ENCODE results near the gene PGM5. TPM values are rescaled to one million over a fixed set of nuclear protein-coding genes. Genes with fewer than 3 reads are reported as not detected.

Gene PGM5
- total and polyA plus RNA-seq, 2 of the 4 experiments (the other 2 are of a cell fraction) = 8.3 to 14.7 TPM

DNA sequence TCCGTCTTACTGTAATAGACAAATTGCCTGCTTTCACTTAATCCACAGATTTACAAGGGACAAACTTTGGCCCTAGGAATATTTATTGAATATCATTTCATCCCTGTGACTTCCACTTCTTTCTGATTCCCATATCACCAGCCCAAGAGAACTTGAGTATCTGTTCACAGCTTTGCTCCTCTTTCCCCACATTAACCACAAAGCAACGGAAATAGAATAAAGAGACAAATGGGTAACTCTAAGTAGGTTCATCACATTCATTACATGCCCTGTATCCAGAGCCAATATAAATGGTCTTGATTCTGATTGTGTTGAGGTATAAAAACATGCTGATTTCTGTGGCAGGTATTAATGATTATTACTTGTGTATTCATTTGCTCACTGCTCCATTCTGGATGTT lies 142.4 kb downstream of the PGM5 start:
- ChIA-PET CTCF (no interaction called here), POLR2A (ENCODE audit: unreplicated experiment) (no interaction called here)
- TF ChIP-seq RCOR1 (IDR thresholded peaks at IDR 0.05; ENCODE audit: insufficient replicate concordance, low read length) (no peak), MAFK (IDR thresholded peaks at IDR 0.05; ENCODE audit: low read depth, low read length) (no peak), BHLHE40 (IDR thresholded peaks at IDR 0.05; ENCODE audit: low read depth, low read length) (no peak)
- Histone ChIP-seq H4K91ac (ENCODE audit: insufficient read depth, low read depth, low read length) (no peak overlapping the region; the same call in 1 of the 2 replicates), H3K9ac (ENCODE audit: low read depth, low read length) (no peak overlapping the region), H2AK5ac (ENCODE audit: low read depth, low read length) (no peak overlapping the region), H3K9me3 (ENCODE audit: control insufficient read depth, insufficient read depth, low read length) (no peaks in the 10 kb centered on the region), H2BK120ac (ENCODE audit: low read depth, low read length) (no peak overlapping the region), H3K27me3 (ENCODE audit: control insufficient read depth, insufficient read depth, low read length) (no peaks in the 10 kb centered on the region), H3K4me2 (ENCODE audit: low read depth, low read length) (no peak overlapping the region), H4K5ac (ENCODE audit: low read depth, low read length) (no peak overlapping the region), H3K14ac (replicated peaks; ENCODE audit: low read depth, low read length) (no peak overlapping the region), H2AFZ (replicated peaks; ENCODE audit: low read length, poor library complexity) (no peak overlapping the region), H4K8ac (ENCODE audit: low read depth in 2 of 2, low read length in 2 of 2) (no peak overlapping the region), H3K36me3 (ENCODE audit: control insufficient read depth, insufficient read depth, low read length) (no peaks in the 10 kb centered on the region), H3K56ac (ENCODE audit: extremely low read depth, insufficient read depth, low read length) (no peak overlapping the region), H4K20me1 (ENCODE audit: insufficient read depth, low read length) (no peaks in the 10 kb centered on the region), H3K23ac (ENCODE audit: low read depth, low read length) (no peak overlapping the region), H2AK9ac (replicated peaks; ENCODE audit: low read depth, low read length, poor library complexity) (no peak overlapping the region), H2BK15ac (ENCODE audit: low read depth, low read length) (0 out of 3 replicates have a peak overlapping the region, but pooled peaks have one; percentile 16), H3K9me1 (ENCODE audit: insufficient read depth, low read length) (no peaks in the 10 kb centered on the region; the same call in 1 of the 2 replicates), H3K4me3 (ENCODE audit: insufficient read depth, low read depth, low read length) (no peak overlapping the region), H3K4me1 (ENCODE audit: control insufficient read depth, insufficient read depth, low read length) (peaks cover 10% of the 10 kb centered on the region), H2BK20ac (ENCODE audit: low read depth, low read length) (no peak overlapping the region), H3K18ac (ENCODE audit: low read depth, low read length) (no peak overlapping the region), H3K79me1 (ENCODE audit: low read depth in 1 of 2, low read length in 2 of 2) (no peaks in the 10 kb centered on the region), H3K27ac (ENCODE audit: insufficient read depth, low read length) (no peak overlapping the region), H3K4ac (ENCODE audit: low read depth, low read length) (no peak overlapping the region), H2BK5ac (ENCODE audit: low read depth, low read length, poor library complexity, severe bottlenecking) (no peak overlapping the region)
- intact Hi-C loops (cut with micrococcal nuclease) (loop anchor here (5.0 kb wide), 1 partner anchor 57 kb away; no protein-coding TSS in a partner anchor), dilution Hi-C loops (cut with HindIII; ENCODE audit: low sequenced_read_pairs, unreplicated experiment) (no loop called here), in situ Hi-C loops (cut with MboI; ENCODE audit: low sequenced_read_pairs) (no loop called here)
- WGBS, 2 experiments (ENCODE audit: extremely low coverage in 2 of 2, insufficient read length in 1 of 2) = 100% methylated on average over 1 of the region's 2 CpGs; no CpG with 5 or more reads in 1 of the 2 experiments
- DNase-seq = no peak
- BruUV-seq (replicated peaks) = no TSS peak
- ATAC-seq (ENCODE audit: low read depth) = no peak
